GM10248 (cell line): ENCODE results near the gene ARHGEF17.

Experiments used
- CTCF ChIA-PET: fragments of 300-600 bp; sonication (Branson Sonifier 250); formaldehyde crosslinking; extraction: SDS; loops from one replicate; lab custom pipeline; 2021; ENCODE audit warnings: antibody characterized with exemption; lab: Yijun Ruan, JAX
- POLR2A ChIA-PET: fragments of 350-650 bp; sonication (Branson Sonifier 250); formaldehyde crosslinking; extraction: SDS; loops from one replicate; lab custom pipeline; 2020; ENCODE audit warnings: antibody characterized with exemption; lab: Yijun Ruan, JAX
- DNase-seq: peaks from one replicate; pipeline ENCODE4 v3.0.0; 2012; ENCODE audit errors: extremely low spot score
- TF ChIP-seq, protein P1 (sequence below): IDR thresholded peaks from 2 replicates; pipeline ENCODE4 v1.5.1; 2012; ENCODE audit warnings: mild to moderate bottlenecking, low read depth; ENCODE audit errors: extremely low read depth, missing control alignments, control extremely low read depth

Gene ARHGEF17

DNA sequence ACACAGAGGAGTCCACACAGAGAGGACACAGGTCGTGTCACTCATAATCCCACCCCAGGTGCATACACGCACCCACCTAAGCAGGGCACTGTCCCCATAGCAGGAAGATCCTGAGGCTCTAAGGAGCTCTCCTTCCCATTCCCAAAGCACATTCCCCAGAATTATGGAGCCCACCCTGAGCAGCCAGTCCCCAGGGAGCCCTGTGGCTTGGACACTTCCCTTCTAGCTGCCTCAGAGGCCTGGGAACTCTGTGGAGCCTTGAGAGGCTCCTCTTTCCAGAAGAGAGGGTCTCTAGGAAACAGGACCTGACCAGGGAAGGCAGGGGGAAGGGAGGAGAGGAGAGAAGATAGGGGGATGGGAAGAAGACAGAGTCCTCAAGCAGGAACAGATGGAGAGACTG, 29.8 kb downstream of the ARHGEF17 start:
- ChIA-PET CTCF (interaction anchor here (0.6 to 10.6 kb wide), 8 partner anchors 14 to 611 kb away, joined by 3 to 605 read pairs (median 30); partner anchors contain the start of gene ARHGEF17), POLR2A (no interaction called here)
- DNase-seq: no peak
- TF ChIP-seq, protein P1, sequence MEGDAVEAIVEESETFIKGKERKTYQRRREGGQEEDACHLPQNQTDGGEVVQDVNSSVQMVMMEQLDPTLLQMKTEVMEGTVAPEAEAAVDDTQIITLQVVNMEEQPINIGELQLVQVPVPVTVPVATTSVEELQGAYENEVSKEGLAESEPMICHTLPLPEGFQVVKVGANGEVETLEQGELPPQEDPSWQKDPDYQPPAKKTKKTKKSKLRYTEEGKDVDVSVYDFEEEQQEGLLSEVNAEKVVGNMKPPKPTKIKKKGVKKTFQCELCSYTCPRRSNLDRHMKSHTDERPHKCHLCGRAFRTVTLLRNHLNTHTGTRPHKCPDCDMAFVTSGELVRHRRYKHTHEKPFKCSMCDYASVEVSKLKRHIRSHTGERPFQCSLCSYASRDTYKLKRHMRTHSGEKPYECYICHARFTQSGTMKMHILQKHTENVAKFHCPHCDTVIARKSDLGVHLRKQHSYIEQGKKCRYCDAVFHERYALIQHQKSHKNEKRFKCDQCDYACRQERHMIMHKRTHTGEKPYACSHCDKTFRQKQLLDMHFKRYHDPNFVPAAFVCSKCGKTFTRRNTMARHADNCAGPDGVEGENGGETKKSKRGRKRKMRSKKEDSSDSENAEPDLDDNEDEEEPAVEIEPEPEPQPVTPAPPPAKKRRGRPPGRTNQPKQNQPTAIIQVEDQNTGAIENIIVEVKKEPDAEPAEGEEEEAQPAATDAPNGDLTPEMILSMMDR: no peak

DNA sequence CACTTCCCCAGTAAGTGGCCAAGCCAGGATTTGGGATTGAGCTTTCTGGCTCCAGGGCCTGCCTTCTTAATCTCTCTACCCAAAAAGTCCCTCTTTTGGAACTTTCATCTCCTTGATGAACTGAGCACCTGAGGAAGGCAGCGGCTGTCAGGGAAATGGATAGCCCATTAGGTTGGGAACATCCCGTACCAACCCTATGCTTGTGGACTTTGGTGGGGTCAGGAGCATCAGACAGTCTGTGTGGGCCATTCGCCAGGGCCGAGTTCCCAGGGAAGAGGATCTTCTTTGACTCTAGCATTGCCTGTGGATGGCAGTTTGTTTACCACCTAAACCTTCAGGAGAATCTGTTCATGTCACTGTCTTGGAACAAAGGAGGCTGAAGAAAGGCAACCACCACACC, 30.2 kb downstream of the ARHGEF17 start:
- DNase-seq: no peak
- CTCF ChIA-PET: interaction anchor here (4.8 to 10.6 kb wide), 4 partner anchors 13 to 56 kb away, joined by 25 to 605 read pairs (median 122); partner anchors contain the start of gene ARHGEF17
- POLR2A ChIA-PET: no interaction called here
- TF ChIP-seq, protein P1: no peak

DNA sequence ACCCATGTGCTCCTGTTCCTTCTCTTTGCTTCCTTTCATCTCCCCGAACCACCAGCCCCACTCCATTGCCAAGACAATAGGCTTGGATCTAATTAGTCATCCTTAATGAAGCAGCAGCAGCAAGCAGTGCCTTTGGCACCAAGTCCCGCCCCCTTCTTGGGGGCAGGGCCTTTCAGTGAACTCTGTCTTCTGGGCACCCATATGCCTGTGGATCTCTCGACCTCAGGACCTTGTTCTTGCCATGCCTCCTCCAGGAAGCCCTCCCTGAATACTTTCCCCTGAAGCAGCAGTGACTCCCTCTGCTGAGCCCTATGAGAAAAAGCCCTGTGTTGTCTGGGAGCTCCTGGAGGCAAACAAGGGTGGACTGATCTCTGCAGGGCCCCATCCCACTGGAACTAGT, 32.1 kb downstream of the ARHGEF17 start:
- no peak for DNase-seq
- POLR2A ChIA-PET: no interaction called here
- CTCF ChIA-PET: interaction anchor here (4.2 to 10.6 kb wide), 2 partner anchors 11 to 38 kb away, joined by 38 to 605 read pairs; partner anchors contain the start of gene ARHGEF17
- TF ChIP-seq, protein P1: no peak

DNA sequence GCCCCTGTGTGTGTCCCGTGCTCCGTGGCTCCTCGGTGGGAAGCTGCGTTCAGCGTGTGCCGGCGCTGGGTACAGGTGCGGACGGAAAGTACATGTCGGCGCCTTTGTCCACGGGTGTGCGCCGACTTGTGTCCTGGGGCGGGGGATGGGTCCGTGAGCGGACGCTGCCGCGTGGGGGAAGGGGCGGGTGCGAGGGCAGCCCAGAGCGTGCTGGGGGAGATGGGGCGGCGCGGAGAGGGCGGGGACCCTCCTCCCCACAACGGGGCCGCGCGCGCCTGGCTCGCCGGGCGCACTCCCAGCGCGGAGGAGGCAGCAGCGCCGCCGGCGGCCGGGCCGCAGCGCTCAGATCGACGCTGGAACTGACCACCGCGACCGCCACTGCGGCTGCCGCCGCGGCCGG, 34.6 kb downstream of the ARHGEF17 start:
- ChIA-PET POLR2A (no interaction called here), CTCF (interaction anchor here (4.2 to 10.6 kb wide), 2 partner anchors 9 to 41 kb away, joined by 38 to 605 read pairs; partner anchors contain the start of gene ARHGEF17)
- TF ChIP-seq, protein P1: no peak
- DNase-seq: no peak

DNA sequence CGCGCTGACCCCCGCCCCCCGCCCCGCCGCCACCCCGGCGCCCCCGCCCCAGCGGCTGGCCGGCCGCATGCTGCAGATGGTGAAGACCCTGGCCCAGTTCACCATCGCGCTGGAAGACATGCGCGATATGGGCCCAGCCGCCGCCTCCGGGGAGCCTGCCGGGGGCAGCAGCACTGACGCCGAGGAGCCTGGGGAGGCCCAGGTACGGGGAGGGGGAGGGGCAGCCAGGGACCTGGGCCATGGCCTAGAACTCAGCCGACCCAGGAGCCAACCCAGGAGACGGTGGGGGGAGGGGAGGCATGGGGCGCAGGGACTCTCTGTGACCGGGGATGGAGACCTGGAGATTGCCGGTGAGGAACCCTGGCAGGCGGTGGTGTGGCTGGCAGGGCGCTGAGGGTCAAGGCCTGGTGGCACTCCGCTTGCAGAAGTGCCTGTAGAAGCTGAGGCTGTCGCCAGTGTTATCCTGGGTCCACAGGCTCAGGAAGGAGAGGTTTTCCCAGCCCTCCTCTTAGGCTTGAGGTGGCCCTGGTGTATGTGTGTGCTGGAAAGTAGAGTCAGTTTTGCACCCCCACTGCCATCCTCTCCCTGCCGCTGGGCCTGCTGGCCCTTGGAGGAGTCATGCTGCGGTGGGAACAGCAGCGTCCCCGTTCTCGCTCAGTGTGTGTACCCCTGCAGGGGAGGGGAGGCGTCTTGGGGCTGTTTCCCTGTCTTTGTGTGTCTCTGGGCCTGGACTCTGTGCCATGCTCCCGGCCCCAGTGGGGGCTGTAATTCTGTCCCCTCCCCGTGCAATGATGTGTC, 35.2 kb downstream of the ARHGEF17 start:
- POLR2A ChIA-PET: no interaction called here
- TF ChIP-seq, protein P1: no peak
- no peak for DNase-seq
- CTCF ChIA-PET: interaction anchor here (1.0 to 10.6 kb wide), 4 partner anchors 8 to 54 kb away, joined by 4 to 605 read pairs (median 22); partner anchors contain the start of gene ARHGEF17

DNA sequence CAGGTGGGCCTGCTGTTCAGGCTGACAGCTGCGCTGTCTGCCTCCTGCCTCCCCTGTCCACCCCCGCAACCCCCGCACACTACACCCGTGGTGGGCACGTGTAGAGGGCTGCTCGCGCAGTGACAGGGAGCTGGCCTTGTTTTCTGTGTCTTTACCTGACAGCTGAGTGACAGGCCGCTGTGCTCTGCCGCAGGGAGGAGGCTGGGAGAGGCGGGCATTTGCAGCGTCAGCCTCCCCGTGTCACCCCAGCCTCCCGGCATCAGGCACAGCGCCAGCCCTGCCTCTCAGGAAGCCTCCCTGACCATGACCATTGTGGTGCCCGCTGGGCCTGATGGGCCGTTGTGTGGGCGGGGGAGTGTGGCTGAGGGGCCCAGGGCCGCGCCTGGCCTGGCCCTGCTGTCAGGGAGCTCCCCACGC, 36.1 kb downstream of the ARHGEF17 start:
- CTCF ChIA-PET: interaction anchor here (1.0 to 1.8 kb wide), 5 partner anchors 9 to 316 kb away, joined by 4 to 7 read pairs (median 5); no protein-coding TSS in a partner anchor
- TF ChIP-seq, protein P1: no peak
- POLR2A ChIA-PET: no interaction called here
- DNase-seq: no peak
